ENCODE measurements around the gene PADI2.

PADI2 gene

GRCh38 chr1:17032741-17033140 is 86.5 kb downstream of the PADI2 start:
- Histone ChIP-seq H3K36me3 (ENCODE audit: insufficient read depth) (no peaks in the 10 kb centered on the region), H3K79me2 (ENCODE audit: insufficient read depth, low read depth) (peaks cover 12% of the 10 kb centered on the region), H4K20me1 (ENCODE audit: insufficient read depth) (no peaks in the 10 kb centered on the region), H3K4me3 (IDR thresholded peaks at IDR 0.05; ENCODE audit: insufficient read depth, low read depth, low read length) (no peak overlapping the region), H3K4me2 (no peak overlapping the region), H3K27me3 (ENCODE audit: insufficient read depth, low read depth) (no peaks in the 10 kb centered on the region), H3K9ac (no peak overlapping the region), H3K27ac (no peak overlapping the region), H3K4me1 (ENCODE audit: low read depth, poor library complexity, severe bottlenecking) (peaks cover 55% of the 10 kb centered on the region), H2AFZ (ENCODE audit: low read depth) (no peak overlapping the region)
- no peak for TF ChIP-seq CTCF (conservative IDR thresholded peaks at IDR 0.05; ENCODE audit: low read depth, low read length)

- no peak overlapping the region for H2AFZ ChIP-seq (ENCODE audit: low read depth)
- no peaks in the 10 kb centered on the region for H3K36me3 ChIP-seq (ENCODE audit: insufficient read depth)
- H3K4me3 ChIP-seq (IDR thresholded peaks at IDR 0.05; ENCODE audit: insufficient read depth, low read depth, low read length): no peak overlapping the region
- H3K27me3 ChIP-seq (ENCODE audit: insufficient read depth, low read depth): no peaks in the 10 kb centered on the region
- H3K4me2 ChIP-seq: peak overlapping the region; percentile 71; the same call in 1 of the 2 replicates
- H3K9ac ChIP-seq: no peak overlapping the region
- peaks cover 12% of the 10 kb centered on the region for H3K79me2 ChIP-seq (ENCODE audit: insufficient read depth, low read depth)
- no peaks in the 10 kb centered on the region for H4K20me1 ChIP-seq (ENCODE audit: insufficient read depth)
- H3K4me1 ChIP-seq (ENCODE audit: low read depth, poor library complexity, severe bottlenecking): peaks cover 55% of the 10 kb centered on the region
- TF ChIP-seq CTCF (conservative IDR thresholded peaks at IDR 0.05; ENCODE audit: low read depth, low read length): no peak
- H3K27ac ChIP-seq: no peak overlapping the region
These were observed 87.8 kb downstream of the PADI2 start for GRCh38 chr1:17031436-17031835.

GRCh38 chr1:17030206-17030605 is 89.0 kb downstream of the PADI2 start:
- Histone ChIP-seq H2AFZ (ENCODE audit: low read depth) (no peak overlapping the region), H3K4me3 (IDR thresholded peaks at IDR 0.05; ENCODE audit: insufficient read depth, low read depth, low read length) (no peak overlapping the region), H3K4me2 (peak overlapping the region; percentile 71), H3K36me3 (ENCODE audit: insufficient read depth) (no peaks in the 10 kb centered on the region), H3K4me1 (ENCODE audit: low read depth, poor library complexity, severe bottlenecking) (peaks cover 55% of the 10 kb centered on the region), H3K27ac (peak overlapping the region; percentile 55), H3K79me2 (ENCODE audit: insufficient read depth, low read depth) (peaks cover 10% of the 10 kb centered on the region), H4K20me1 (ENCODE audit: insufficient read depth) (no peaks in the 10 kb centered on the region), H3K9ac (no peak overlapping the region; the same call in 1 of the 2 replicates), H3K27me3 (ENCODE audit: insufficient read depth, low read depth) (no peaks in the 10 kb centered on the region)
- TF ChIP-seq CTCF (conservative IDR thresholded peaks at IDR 0.05; ENCODE audit: low read depth, low read length): no peak

GRCh38 chr1:17028662-17029188 is 90.5 kb downstream of the PADI2 start:
- Histone ChIP-seq H3K36me3 (ENCODE audit: insufficient read depth) (no peaks in the 10 kb centered on the region), H3K9ac (no peak overlapping the region)

More at GRCh38 chr1:17028662-17029188, 90.5 kb downstream of the PADI2 start:
- Histone ChIP-seq H4K20me1 (ENCODE audit: insufficient read depth) (no peaks in the 10 kb centered on the region), H3K4me3 (IDR thresholded peaks at IDR 0.05; ENCODE audit: insufficient read depth, low read depth, low read length) (no peak overlapping the region), H3K79me2 (ENCODE audit: insufficient read depth, low read depth) (no peaks in the 10 kb centered on the region), H3K4me2 (no peak overlapping the region), H3K27ac (no peak overlapping the region), H3K27me3 (ENCODE audit: insufficient read depth, low read depth) (no peaks in the 10 kb centered on the region), H2AFZ (ENCODE audit: low read depth) (no peak overlapping the region), H3K4me1 (ENCODE audit: low read depth, poor library complexity, severe bottlenecking) (peaks cover 55% of the 10 kb centered on the region)
- TF ChIP-seq CTCF (conservative IDR thresholded peaks at IDR 0.05; ENCODE audit: low read depth, low read length): no peak

Measured in KMS-11 (cell line).